IMR-90 (cell line): Measurements from ENCODE around the gene ABTB2.

Source experiments
- BHLHE40 ChIP-seq: fragments of 150-350 bp; IDR thresholded peaks from 2 replicates; pipeline ENCODE4 v1.6.1; 2016; ENCODE audit warnings: mild to moderate bottlenecking, low read depth, low read length
- CEBPB ChIP-seq: IDR thresholded peaks from 2 replicates; pipeline ENCODE4 v1.6.1; 2012; ENCODE audit warnings: low read depth, low read length, improper control_type of control experiment
- CHD1 ChIP-seq: IDR thresholded peaks from 2 replicates; pipeline ENCODE4 v1.6.1; 2012; ENCODE audit warnings: low read depth, low read length, improper control_type of control experiment
- FOS ChIP-seq: fragments of 150-350 bp; IDR thresholded peaks from 2 replicates; pipeline ENCODE4 v1.6.1; 2016; ENCODE audit warnings: low read depth, low read length
- MAFK ChIP-seq: IDR thresholded peaks from 2 replicates; pipeline ENCODE4 v1.6.1; 2012; ENCODE audit warnings: low read depth, low read length, improper control_type of control experiment
- MAZ ChIP-seq: IDR thresholded peaks from 2 replicates; pipeline ENCODE4 v1.6.1; 2012; ENCODE audit warnings: low read depth, mild to moderate bottlenecking, low read length, improper control_type of control experiment, moderate library complexity, borderline replicate concordance
- MXI1 ChIP-seq: IDR thresholded peaks from 2 replicates; pipeline ENCODE4 v1.6.1; 2012; ENCODE audit warnings: low read depth, mild to moderate bottlenecking, low read length, moderate library complexity, borderline replicate concordance
- POLR2A ChIP-seq: IDR thresholded peaks from 2 replicates; pipeline ENCODE4 v1.6.1; 2012; ENCODE audit warnings: mild to moderate bottlenecking, low read depth, low read length
- RAD21 ChIP-seq: IDR thresholded peaks from 2 replicates; pipeline ENCODE4 v1.6.1; 2012; ENCODE audit warnings: low read length, improper control_type of control experiment
- RCOR1 ChIP-seq: IDR thresholded peaks from 2 replicates; pipeline ENCODE4 v1.6.1; 2012; ENCODE audit warnings: mild to moderate bottlenecking, low read length, improper control_type of control experiment; ENCODE audit not compliant: insufficient replicate concordance
- RFX5 ChIP-seq: IDR thresholded peaks from 2 replicates; pipeline ENCODE4 v1.8.0; 2012; ENCODE audit warnings: low read depth, mild to moderate bottlenecking, low read length, moderate library complexity
- SMC3 ChIP-seq: fragments of 150-350 bp; IDR thresholded peaks from 2 replicates; pipeline ENCODE4 v1.6.1; 2016; ENCODE audit warnings: low read depth, mild to moderate bottlenecking, antibody characterized with exemption, low read length, moderate library complexity
- TF ChIP-seq, protein P1 (sequence below): conservative IDR thresholded peaks from 2 replicates; pipeline ENCODE4 v1.5.1; 2012; ENCODE audit warnings: mild to moderate bottlenecking, low read depth, low read length, improper control_type of control experiment
- TF ChIP-seq, protein P2 (sequence below): fragments of 150-350 bp; IDR thresholded peaks from 2 replicates; pipeline ENCODE4 v1.6.1; 2017; ENCODE audit warnings: mild to moderate bottlenecking, antibody characterized with exemption, low read length, low read depth

DNA sequence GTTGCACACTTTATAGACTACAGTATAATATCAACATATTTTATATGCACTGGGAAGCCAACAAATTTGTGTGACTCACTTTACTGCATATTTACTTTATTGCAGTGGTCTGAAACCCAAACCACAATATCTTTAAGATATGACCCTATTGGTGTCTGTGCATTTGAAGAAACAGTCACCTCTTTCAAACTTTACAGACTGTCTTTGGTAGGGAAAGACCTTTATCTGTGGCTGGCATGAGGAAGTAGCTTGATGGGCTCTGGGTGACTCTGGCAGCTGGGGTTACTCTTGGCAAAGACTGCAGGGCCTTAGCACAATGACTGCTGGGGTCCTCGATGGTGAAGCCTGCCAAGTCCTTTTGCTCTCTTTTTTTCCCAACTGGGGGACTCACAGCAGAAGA lies 21.3 kb upstream of the ABTB2 start:
- TF ChIP-seq BHLHE40 (no peak), RCOR1 (no peak), MAZ (no peak), POLR2A (no peak), CEBPB (no peak), MXI1 (no peak), FOS (no peak), SMC3 (no peak), RAD21 (no peak), RFX5 (no peak), MAFK (no peak), CHD1 (no peak)
- TF ChIP-seq, protein P1, sequence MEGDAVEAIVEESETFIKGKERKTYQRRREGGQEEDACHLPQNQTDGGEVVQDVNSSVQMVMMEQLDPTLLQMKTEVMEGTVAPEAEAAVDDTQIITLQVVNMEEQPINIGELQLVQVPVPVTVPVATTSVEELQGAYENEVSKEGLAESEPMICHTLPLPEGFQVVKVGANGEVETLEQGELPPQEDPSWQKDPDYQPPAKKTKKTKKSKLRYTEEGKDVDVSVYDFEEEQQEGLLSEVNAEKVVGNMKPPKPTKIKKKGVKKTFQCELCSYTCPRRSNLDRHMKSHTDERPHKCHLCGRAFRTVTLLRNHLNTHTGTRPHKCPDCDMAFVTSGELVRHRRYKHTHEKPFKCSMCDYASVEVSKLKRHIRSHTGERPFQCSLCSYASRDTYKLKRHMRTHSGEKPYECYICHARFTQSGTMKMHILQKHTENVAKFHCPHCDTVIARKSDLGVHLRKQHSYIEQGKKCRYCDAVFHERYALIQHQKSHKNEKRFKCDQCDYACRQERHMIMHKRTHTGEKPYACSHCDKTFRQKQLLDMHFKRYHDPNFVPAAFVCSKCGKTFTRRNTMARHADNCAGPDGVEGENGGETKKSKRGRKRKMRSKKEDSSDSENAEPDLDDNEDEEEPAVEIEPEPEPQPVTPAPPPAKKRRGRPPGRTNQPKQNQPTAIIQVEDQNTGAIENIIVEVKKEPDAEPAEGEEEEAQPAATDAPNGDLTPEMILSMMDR, result no peak
- TF ChIP-seq, protein P2, sequence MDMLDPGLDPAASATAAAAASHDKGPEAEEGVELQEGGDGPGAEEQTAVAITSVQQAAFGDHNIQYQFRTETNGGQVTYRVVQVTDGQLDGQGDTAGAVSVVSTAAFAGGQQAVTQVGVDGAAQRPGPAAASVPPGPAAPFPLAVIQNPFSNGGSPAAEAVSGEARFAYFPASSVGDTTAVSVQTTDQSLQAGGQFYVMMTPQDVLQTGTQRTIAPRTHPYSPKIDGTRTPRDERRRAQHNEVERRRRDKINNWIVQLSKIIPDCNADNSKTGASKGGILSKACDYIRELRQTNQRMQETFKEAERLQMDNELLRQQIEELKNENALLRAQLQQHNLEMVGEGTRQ, result no peak
